Trophoblast cell (in vitro differentiated cells and primary cell): ENCODE measurements around the gene PPIP5K2.

Experiments used
- DNase-seq, 2 donors: peaks; one replicate each; pipeline ENCODE4 v3.0.0-alpha.2; 2016
- H2AFZ ChIP-seq: 2 replicates; pipeline ENCODE4 v1.6.1; 2013; ENCODE audit warnings: low read length, moderate library complexity, mild to moderate bottlenecking; ENCODE audit not compliant: insufficient read depth, poor library complexity
- H2AK5ac ChIP-seq: 2 replicates; pipeline ENCODE4 v1.6.1; 2013; ENCODE audit warnings: mild to moderate bottlenecking, low read length
- H2BK120ac ChIP-seq: 2 replicates; pipeline ENCODE4 v1.6.1; 2013; ENCODE audit warnings: low read length, mild to moderate bottlenecking, moderate library complexity; ENCODE audit not compliant: insufficient read depth, poor library complexity
- H2BK12ac ChIP-seq: 2 replicates; pipeline ENCODE4 v1.6.1; 2013; ENCODE audit warnings: mild to moderate bottlenecking, low read length, moderate library complexity
- H2BK5ac ChIP-seq: 2 replicates; pipeline ENCODE4 v1.6.1; 2013; ENCODE audit warnings: low read length, low read depth, moderate library complexity, mild to moderate bottlenecking; ENCODE audit not compliant: poor library complexity
- H3K14ac ChIP-seq: 2 replicates; pipeline ENCODE4 v1.6.1; 2013; ENCODE audit warnings: mild to moderate bottlenecking, low read length
- H3K18ac ChIP-seq: 2 replicates; pipeline ENCODE4 v1.6.1; 2013; ENCODE audit warnings: mild to moderate bottlenecking, low read length
- H3K23ac ChIP-seq: 2 replicates; pipeline ENCODE4 v1.6.1; 2013; ENCODE audit warnings: low read length
- H3K27ac ChIP-seq: 2 replicates; pipeline ENCODE4 v1.5.1; 2013; ENCODE audit warnings: low read depth, mild to moderate bottlenecking, inconsistent platforms, low read length, moderate library complexity
- H3K27me3 ChIP-seq: 2 replicates; pipeline ENCODE4 v1.6.1; 2013; ENCODE audit warnings: inconsistent platforms, mild to moderate bottlenecking, low read length, moderate library complexity; ENCODE audit not compliant: insufficient read depth
- H3K36me3 ChIP-seq, 2 experiments: 1 replicate in 1 of 2; 2 replicates in 1 of 2; pipeline ENCODE4 v1.6.1; 2013; ENCODE audit warnings: low read length in 2 of 2, mild to moderate bottlenecking in 2 of 2, moderate library complexity in 1 of 2; ENCODE audit not compliant: insufficient read depth in 2 of 2, control insufficient read depth in 1 of 2
- H3K4ac ChIP-seq: 2 replicates; pipeline ENCODE4 v1.6.1; 2013; ENCODE audit warnings: low read depth, mild to moderate bottlenecking, low read length, moderate library complexity
- H3K4me1 ChIP-seq, 2 experiments: 1 replicate in 1 of 2; 2 replicates in 1 of 2; pipeline ENCODE4 v1.6.1; 2013; ENCODE audit warnings: low read length in 2 of 2, mild to moderate bottlenecking in 2 of 2, moderate library complexity in 1 of 2; ENCODE audit not compliant: insufficient read depth in 2 of 2, control insufficient read depth in 1 of 2
- H3K4me2 ChIP-seq: 2 replicates; pipeline ENCODE4 v1.6.1; 2013; ENCODE audit warnings: inconsistent platforms, mild to moderate bottlenecking, low read length, moderate library complexity
- H3K4me3 ChIP-seq: 2 replicates; pipeline ENCODE4 v1.5.1; 2013; ENCODE audit warnings: mild to moderate bottlenecking, low read depth, low read length, inconsistent platforms
- H3K79me1 ChIP-seq: one replicate; pipeline ENCODE4 v1.6.1; 2013; ENCODE audit warnings: low read length
- H3K79me2 ChIP-seq: 2 replicates; pipeline ENCODE4 v1.6.1; 2013; ENCODE audit warnings: low read length, mild to moderate bottlenecking; ENCODE audit not compliant: control insufficient read depth, insufficient read depth, poor library complexity
- H3K9ac ChIP-seq: 2 replicates; pipeline ENCODE4 v1.6.1; 2013; ENCODE audit warnings: mild to moderate bottlenecking, low read length
- H3K9me3 ChIP-seq: 2 replicates; pipeline ENCODE4 v1.6.1; 2013; ENCODE audit warnings: low read depth, mild to moderate bottlenecking, control low read depth, inconsistent platforms, low read length; ENCODE audit not compliant: insufficient read depth
- H4K12ac ChIP-seq: 2 replicates; pipeline ENCODE4 v1.6.1; 2013; ENCODE audit warnings: low read depth, mild to moderate bottlenecking, low read length, moderate library complexity
- H4K8ac ChIP-seq: 2 replicates; pipeline ENCODE4 v1.6.1; 2013; ENCODE audit warnings: low read depth, mild to moderate bottlenecking, low read length, moderate library complexity
- H4K91ac ChIP-seq: one replicate; pipeline ENCODE4 v1.6.1; 2013; ENCODE audit warnings: low read depth, mild to moderate bottlenecking, low read length, moderate library complexity
- WGBS: extraction: QIAGEN DNeasy Blood & Tissue Kit; methylation state at CpG from one replicate; pipeline ENCODE4 v1.1.7; 2013; ENCODE audit warnings: missing lambda C conversion rate; ENCODE audit not compliant: insufficient read length, insufficient coverage; ENCODE audit errors: extremely low coverage; 5-methylcytosine and 5-hydroxymethylcytosine counted together

PPIP5K2 gene

DNA sequence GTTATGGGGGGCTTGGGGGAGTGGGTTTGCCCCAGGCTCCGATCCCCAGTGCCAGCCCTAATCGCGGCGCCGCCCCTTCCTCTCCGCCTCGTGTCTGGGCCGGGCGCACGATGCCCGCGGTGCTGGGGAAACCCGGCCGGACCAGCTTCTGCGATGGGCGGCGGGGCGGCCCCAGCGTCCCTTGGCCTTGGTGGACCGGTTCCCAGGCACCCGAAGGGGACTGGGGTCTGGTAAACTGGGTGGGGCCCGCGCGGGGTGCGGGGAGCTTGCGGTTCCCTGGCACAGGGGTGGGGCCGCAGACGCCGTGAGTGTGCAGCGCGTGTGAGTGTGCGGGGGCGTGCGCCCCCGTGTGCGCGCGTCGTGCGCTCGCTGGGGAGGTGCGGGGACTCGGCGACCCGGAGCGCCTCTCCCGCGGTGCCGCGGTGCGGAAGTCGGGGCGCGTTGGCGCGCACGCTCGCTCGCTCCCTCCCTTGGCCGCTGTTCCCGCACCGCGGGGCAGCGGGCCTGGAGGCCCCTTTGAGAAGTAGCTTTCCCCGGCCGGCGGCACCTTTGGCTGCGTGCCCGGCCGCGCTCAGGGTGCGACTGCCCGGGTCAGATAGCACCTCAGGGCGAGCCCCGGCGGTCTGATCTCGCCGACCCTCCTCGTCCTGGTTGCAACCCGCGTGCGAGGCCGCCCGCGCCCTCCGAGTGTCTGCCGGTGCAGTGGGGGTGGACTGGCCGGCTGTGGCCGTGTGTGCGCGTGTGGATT lies 139.0 kb downstream of the PPIP5K2 start:
- H3K18ac ChIP-seq = peak overlapping the region; percentile 96
- peak overlapping the region; percentile 51 for H2BK12ac ChIP-seq
- H3K27ac ChIP-seq = peak overlapping the region; percentile 87
- H2BK5ac ChIP-seq = peak overlapping the region; percentile 84
- H3K4me2 ChIP-seq = peak overlapping the region; percentile 91
- peak overlapping the region; percentile 99 for H3K14ac ChIP-seq
- peak overlapping the region; percentile 99 for H3K4ac ChIP-seq
- H3K4me1 ChIP-seq = peaks cover 0 to 7% of the 10 kb centered on the region in 2 experiments
- H4K91ac ChIP-seq = peak overlapping the region; percentile 82
- H2AFZ ChIP-seq = peak overlapping the region; percentile 80
- H4K8ac ChIP-seq = peak overlapping the region; percentile 70
- H2AK5ac ChIP-seq = peak overlapping the region; percentile 85
- peak; percentile 51 to 63 for DNase-seq
- H3K36me3 ChIP-seq = no peaks in the 10 kb centered on the region
- peaks cover 17% of the 10 kb centered on the region for H3K79me1 ChIP-seq
- H2BK120ac ChIP-seq = peak overlapping the region; percentile 88
- peaks cover 16% of the 10 kb centered on the region for H3K79me2 ChIP-seq
- H3K23ac ChIP-seq = no peak overlapping the region
- H3K9me3 ChIP-seq = no peaks in the 10 kb centered on the region
- H4K12ac ChIP-seq = peak overlapping the region; percentile 89
- no CpG with 5 or more reads among the region's 91 CpGs for WGBS
- peak overlapping the region; percentile 92 for H3K9ac ChIP-seq
- peak overlapping the region; percentile 90 for H3K4me3 ChIP-seq
- H3K27me3 ChIP-seq = no peaks in the 10 kb centered on the region

DNA sequence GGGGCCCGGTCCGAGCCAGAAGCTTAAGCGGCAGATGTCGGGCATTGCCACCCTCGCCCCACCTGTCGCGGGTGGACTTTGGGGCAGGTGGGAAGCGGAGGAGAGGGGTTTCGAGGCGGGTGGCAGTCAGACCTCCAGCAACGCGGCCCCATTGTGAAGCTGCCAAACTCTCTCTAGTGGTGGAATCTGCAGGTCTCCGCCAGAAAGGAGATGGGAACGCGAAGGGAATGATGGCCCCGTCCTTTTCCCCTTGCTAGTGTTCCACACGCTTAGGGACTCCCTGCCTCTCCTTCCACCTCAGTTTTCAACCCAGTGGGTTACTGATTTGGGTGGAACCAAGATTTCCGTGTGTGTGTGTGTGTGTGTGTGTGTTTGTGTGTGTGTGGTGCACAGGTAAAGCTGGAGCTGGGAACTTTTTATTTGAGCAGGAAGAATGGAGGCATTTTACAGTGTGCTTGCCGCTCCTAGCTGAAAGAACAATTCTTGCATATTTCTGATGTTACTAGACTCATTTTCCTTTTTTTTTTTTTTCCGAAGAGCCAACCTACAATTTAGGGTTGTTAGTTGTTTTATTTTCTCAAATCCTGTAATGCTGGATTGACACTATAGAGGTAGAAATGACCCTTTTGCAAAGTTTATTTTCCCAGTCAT lies 139.7 kb downstream of the PPIP5K2 start:
- Histone ChIP-seq H3K27ac (peak overlapping the region; percentile 87), H3K4me2 (peak overlapping the region; percentile 91), H2AK5ac (peak overlapping the region; percentile 85), H2AFZ (peak overlapping the region; percentile 80), H3K9me3 (no peaks in the 10 kb centered on the region), H3K36me3 (no peaks in the 10 kb centered on the region), H3K9ac (peak overlapping the region; percentile 92), H4K91ac (peak overlapping the region; percentile 82), H3K4me1 (peaks cover 0 to 7% of the 10 kb centered on the region in 2 experiments), H3K79me1 (peaks cover 17% of the 10 kb centered on the region), H3K4me3 (peak overlapping the region; percentile 90), H4K12ac (peak overlapping the region; percentile 89), H3K18ac (peak overlapping the region; percentile 96), H2BK12ac (peak overlapping the region; percentile 51), H3K23ac (peak overlapping the region; percentile 78), H2BK120ac (peak overlapping the region; percentile 88), H4K8ac (peak overlapping the region; percentile 70), H2BK5ac (peak overlapping the region; percentile 84), H3K79me2 (peaks cover 16% of the 10 kb centered on the region), H3K4ac (peak overlapping the region; percentile 99), H3K14ac (peak overlapping the region; percentile 99), H3K27me3 (no peaks in the 10 kb centered on the region)
- WGBS = no CpG with 5 or more reads among the region's 20 CpGs
- DNase-seq = peak in 1 of 2 donors; percentile 42

DNA sequence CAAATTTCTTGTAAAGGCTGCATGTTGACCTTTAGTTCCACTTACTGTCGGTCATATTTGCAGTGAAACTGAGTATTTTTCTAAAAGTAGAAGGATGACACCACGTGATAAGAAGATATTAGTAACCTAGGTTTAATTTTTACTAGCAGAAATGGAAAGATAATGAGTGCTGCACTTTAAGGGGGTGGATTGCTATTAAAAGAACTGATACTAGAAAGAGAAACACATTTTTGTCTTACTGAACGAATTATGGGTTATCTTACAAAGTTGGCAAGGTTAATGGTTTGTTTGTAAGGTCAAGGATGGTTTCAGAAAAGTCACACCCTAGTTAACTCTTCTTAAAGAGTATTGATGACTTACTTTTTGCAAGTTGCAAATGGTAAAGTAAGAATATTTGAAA lies 140.8 kb downstream of the PPIP5K2 start:
- no peaks in the 10 kb centered on the region for H3K27me3 ChIP-seq
- no peak overlapping the region for H3K23ac ChIP-seq

More for the DNA sequence above, 140.8 kb downstream of the PPIP5K2 start:
- no CpG with 5 or more reads among the region's 3 CpGs for WGBS
- Histone ChIP-seq H2AFZ (no peak overlapping the region), H3K9me3 (no peaks in the 10 kb centered on the region), H4K8ac (no peak overlapping the region), H2AK5ac (no peak overlapping the region), H3K79me1 (peaks cover 17% of the 10 kb centered on the region), H3K36me3 (peaks cover 0 to 2% of the 10 kb centered on the region in 2 experiments), H2BK120ac (no peak overlapping the region), H3K4ac (peak overlapping the region; percentile 72), H2BK12ac (no peak overlapping the region), H3K27ac (peak overlapping the region; percentile 20), H3K4me1 (peaks cover 0 to 5% of the 10 kb centered on the region in 2 experiments), H3K14ac (no peak overlapping the region), H4K91ac (no peak overlapping the region), H3K18ac (no peak overlapping the region), H3K4me3 (peak overlapping the region; percentile 59), H2BK5ac (no peak overlapping the region), H4K12ac (no peak overlapping the region), H3K4me2 (peak overlapping the region; percentile 64), H3K79me2 (peaks cover 18% of the 10 kb centered on the region), H3K9ac (peak overlapping the region; percentile 68)
- no peak for DNase-seq
